Smooth muscle cell (in vitro differentiated cells): ENCODE data around the gene TLR7. TPM values are rescaled to one million over a fixed set of nuclear protein-coding genes. Genes with fewer than 3 reads are reported as not detected.

Source experiments
- DNase-seq: peaks from one replicate; lab custom pipeline; 2025; ENCODE audit not compliant: unreplicated experiment; lab: John Stamatoyannopoulos, UW
- H2AFZ ChIP-seq: fragments of 200-600 bp; sonication (generic); 2 replicates; pipeline ENCODE4 v1.6.0; 2016; ENCODE audit warnings: antibody characterized with exemption, low read depth, mild to moderate bottlenecking
- H3F3A ChIP-seq: fragments of 200-600 bp; sonication (generic); 2 replicates; pipeline ENCODE4 v1.6.0; 2017; ENCODE audit warnings: antibody characterized with exemption, low read depth
- H3K27ac ChIP-seq: fragments of 200-600 bp; sonication (generic); 2 replicates; pipeline ENCODE4 v1.5.1; 2016; ENCODE audit warnings: low read depth, mild to moderate bottlenecking
- H3K27me3 ChIP-seq: fragments of 200-600 bp; sonication (generic); 2 replicates; pipeline ENCODE4 v1.6.1; 2016; ENCODE audit warnings: low read depth, mild to moderate bottlenecking
- H3K36me3 ChIP-seq: fragments of 200-600 bp; sonication (generic); 2 replicates; pipeline ENCODE4 v1.5.1; 2016; ENCODE audit warnings: low read depth
- H3K4me1 ChIP-seq: fragments of 200-600 bp; sonication (generic); 2 replicates; pipeline ENCODE4 v1.5.1; 2016; ENCODE audit warnings: low read depth
- H3K4me2 ChIP-seq: fragments of 200-600 bp; sonication (generic); 2 replicates; pipeline ENCODE4 v1.6.0; 2016; ENCODE audit warnings: mild to moderate bottlenecking
- H3K4me3 ChIP-seq: fragments of 200-600 bp; sonication (generic); 2 replicates; pipeline ENCODE4 v1.5.1; 2016; ENCODE audit warnings: mild to moderate bottlenecking
- H3K79me2 ChIP-seq: fragments of 200-600 bp; sonication (generic); 2 replicates; pipeline ENCODE4 v1.6.0; 2016; ENCODE audit warnings: low read depth, mild to moderate bottlenecking
- H3K9ac ChIP-seq: fragments of 200-600 bp; sonication (generic); 2 replicates; pipeline ENCODE4 v1.6.0; 2016; ENCODE audit warnings: low read depth
- H3K9me3 ChIP-seq: fragments of 200-600 bp; sonication (generic); replicated peaks from 2 replicates; pipeline ENCODE4 v1.5.1; 2016; ENCODE audit warnings: low read depth
- H4K20me1 ChIP-seq: fragments of 200-600 bp; sonication (generic); 2 replicates; pipeline ENCODE4 v1.6.0; 2016; ENCODE audit warnings: low read depth
- WGBS: methylation state at CpG from one replicate; pipeline ENCODE4 v1.1.7; 2016; ENCODE audit warnings: low lambda C conversion rate; 5-methylcytosine and 5-hydroxymethylcytosine counted together
- polyA plus RNA-seq: library from polyadenylated mRNA; unstranded; fragments of >200 nt; fragmentation: Nextera tagmentation; extraction: Ambion mirVana; gene quantifications from 2 replicates; pipeline ENCODE4 v1.2.1, GENCODE V29; 2016
- total RNA-seq: library from RNA; depleted of rRNA; stranded (reverse); fragments of >200 nt; gene quantifications from 2 replicates; pipeline ENCODE4 v1.2.3, GENCODE V29; 2014
- TF ChIP-seq, protein P1 (sequence below): fragments of 200-600 bp; sonication (generic); IDR thresholded peaks from 2 replicates; pipeline ENCODE4 v1.5.1; 2017; ENCODE audit warnings: borderline replicate concordance, mild to moderate bottlenecking, antibody characterized with exemption; ENCODE audit not compliant: insufficient read depth, poor library complexity, severe bottlenecking

Gene TLR7
- total and polyA plus RNA-seq, 2 experiments from 2014 or later, result 0.27 TPM; not detected in 1

GRCh38 chrX:12894074-12895030, 27.5 kb downstream of the TLR7 start:
- TF ChIP-seq, protein P1, sequence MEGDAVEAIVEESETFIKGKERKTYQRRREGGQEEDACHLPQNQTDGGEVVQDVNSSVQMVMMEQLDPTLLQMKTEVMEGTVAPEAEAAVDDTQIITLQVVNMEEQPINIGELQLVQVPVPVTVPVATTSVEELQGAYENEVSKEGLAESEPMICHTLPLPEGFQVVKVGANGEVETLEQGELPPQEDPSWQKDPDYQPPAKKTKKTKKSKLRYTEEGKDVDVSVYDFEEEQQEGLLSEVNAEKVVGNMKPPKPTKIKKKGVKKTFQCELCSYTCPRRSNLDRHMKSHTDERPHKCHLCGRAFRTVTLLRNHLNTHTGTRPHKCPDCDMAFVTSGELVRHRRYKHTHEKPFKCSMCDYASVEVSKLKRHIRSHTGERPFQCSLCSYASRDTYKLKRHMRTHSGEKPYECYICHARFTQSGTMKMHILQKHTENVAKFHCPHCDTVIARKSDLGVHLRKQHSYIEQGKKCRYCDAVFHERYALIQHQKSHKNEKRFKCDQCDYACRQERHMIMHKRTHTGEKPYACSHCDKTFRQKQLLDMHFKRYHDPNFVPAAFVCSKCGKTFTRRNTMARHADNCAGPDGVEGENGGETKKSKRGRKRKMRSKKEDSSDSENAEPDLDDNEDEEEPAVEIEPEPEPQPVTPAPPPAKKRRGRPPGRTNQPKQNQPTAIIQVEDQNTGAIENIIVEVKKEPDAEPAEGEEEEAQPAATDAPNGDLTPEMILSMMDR, result peak; percentile 53
- Histone ChIP-seq H3K27me3 (no peaks in the 10 kb centered on the region), H3K4me3 (no peak overlapping the region), H3F3A (no peaks in the 10 kb centered on the region), H3K4me2 (no peak overlapping the region), H2AFZ (no peak overlapping the region), H3K4me1 (no peaks in the 10 kb centered on the region), H3K9ac (no peak overlapping the region), H3K79me2 (no peaks in the 10 kb centered on the region), H3K27ac (no peak overlapping the region), H4K20me1 (no peaks in the 10 kb centered on the region), H3K9me3 (no peaks in the 10 kb centered on the region), H3K36me3 (no peaks in the 10 kb centered on the region)
- 54% methylated on average over 12 of the region's 12 CpGs for WGBS
- DNase-seq, result no peak

GRCh38 chrX:12895866-12896265, 29.0 kb downstream of the TLR7 start:
- Histone ChIP-seq H3F3A (no peaks in the 10 kb centered on the region), H3K9ac (no peak overlapping the region), H3K79me2 (no peaks in the 10 kb centered on the region), H3K27ac (no peak overlapping the region), H2AFZ (no peak overlapping the region), H3K4me1 (no peaks in the 10 kb centered on the region), H3K4me2 (no peak overlapping the region), H3K4me3 (no peak overlapping the region), H3K27me3 (no peaks in the 10 kb centered on the region), H4K20me1 (no peaks in the 10 kb centered on the region), H3K9me3 (no peaks in the 10 kb centered on the region), H3K36me3 (no peaks in the 10 kb centered on the region)
- 58% methylated on average over 2 of the region's 2 CpGs for WGBS
- no peak for DNase-seq
- TF ChIP-seq, protein P1, result no peak

GRCh38 chrX:12896935-12897334, 30.1 kb downstream of the TLR7 start:
- Histone ChIP-seq H2AFZ (no peak overlapping the region), H3K4me3 (no peak overlapping the region), H3K4me2 (no peak overlapping the region), H3K27me3 (no peaks in the 10 kb centered on the region), H3K4me1 (no peaks in the 10 kb centered on the region), H4K20me1 (no peaks in the 10 kb centered on the region), H3K36me3 (no peaks in the 10 kb centered on the region), H3K9ac (no peak overlapping the region), H3K27ac (no peak overlapping the region), H3K79me2 (no peaks in the 10 kb centered on the region), H3K9me3 (no peaks in the 10 kb centered on the region), H3F3A (no peaks in the 10 kb centered on the region)
- TF ChIP-seq, protein P1, result no peak
- DNase-seq, result no peak
- 92% methylated on average over 4 of the region's 4 CpGs for WGBS

DNA sequence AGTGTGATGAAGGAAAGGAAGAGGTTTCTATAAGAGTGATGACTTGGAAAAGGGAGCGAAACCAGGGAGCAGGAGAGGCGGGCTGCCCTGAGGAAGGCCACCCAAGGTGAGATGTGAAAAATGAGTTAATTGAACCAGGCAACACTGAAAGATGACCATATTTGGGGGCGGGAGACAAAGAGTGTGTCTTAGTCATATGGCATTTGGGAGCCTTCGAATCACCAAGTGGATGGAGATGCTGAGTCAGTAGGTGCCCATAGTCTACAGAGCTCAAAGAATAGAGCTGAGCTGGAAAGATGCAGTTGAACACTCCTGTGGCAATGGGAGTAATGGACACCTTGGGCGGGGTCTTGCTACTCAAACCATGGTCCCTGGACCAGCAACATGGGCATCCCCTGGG, 31.2 kb downstream of the TLR7 start:
- H3K36me3 ChIP-seq, result no peaks in the 10 kb centered on the region
- DNase-seq, result no peak
- H2AFZ ChIP-seq, result no peak overlapping the region
- H3F3A ChIP-seq, result no peaks in the 10 kb centered on the region
- no peaks in the 10 kb centered on the region for H3K79me2 ChIP-seq
- H3K9me3 ChIP-seq, result no peaks in the 10 kb centered on the region
- H3K27ac ChIP-seq, result no peak overlapping the region
- H4K20me1 ChIP-seq, result no peaks in the 10 kb centered on the region
- no peak overlapping the region for H3K4me2 ChIP-seq
- H3K4me1 ChIP-seq, result no peaks in the 10 kb centered on the region
- 86% methylated on average over 5 of the region's 5 CpGs for WGBS
- H3K9ac ChIP-seq, result no peak overlapping the region
- H3K27me3 ChIP-seq, result no peaks in the 10 kb centered on the region
- no peak overlapping the region for H3K4me3 ChIP-seq
- TF ChIP-seq, protein P1, result no peak
